ENCODE data around the gene LEF1.
A peak's percentile ranks its signal among the peaks of the same experiment; 100 is the strongest.
"Not testable (repeated sequence)": the region's sequence is repeated elsewhere in the genome, so short reads cannot be mapped to it uniquely, and the experiment has no call there.

Gene LEF1

DNA sequence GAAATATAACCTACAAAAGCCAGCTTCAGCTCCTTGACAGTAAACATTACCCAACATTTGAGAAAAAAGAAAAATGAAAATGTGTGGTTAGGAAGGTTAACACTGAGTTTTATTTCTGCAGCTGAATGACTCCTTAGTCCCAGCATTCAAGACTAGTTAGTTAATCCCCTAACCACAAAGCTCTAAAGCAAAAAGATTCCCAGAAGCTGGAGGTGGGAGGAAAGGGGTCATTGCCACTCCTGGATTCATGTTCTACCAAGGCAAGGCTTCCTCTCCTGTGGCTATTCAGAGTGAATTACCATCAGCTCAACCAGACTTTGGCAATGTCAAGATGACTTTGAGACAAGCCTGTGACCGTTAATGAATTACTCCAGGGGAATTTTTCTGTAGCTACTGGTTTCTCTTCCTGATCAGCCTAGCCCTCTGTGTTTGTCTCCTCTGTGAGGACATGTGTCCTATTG lies 115.5 kb downstream of the LEF1 start:
- H3K27ac ChIP-seq (ENCODE audit: low read depth, low read length), result no peak overlapping the region
- no peak overlapping the region for H3K4me3 ChIP-seq (ENCODE audit: low read depth in 1 of 2, low read length in 2 of 2)
- H3K9ac ChIP-seq (ENCODE audit: low read depth in 1 of 2, low read length in 2 of 2), result no peak overlapping the region
- no peaks in the 10 kb centered on the region for H3K27me3 ChIP-seq (ENCODE audit: control insufficient read depth in 1 of 2, insufficient read depth in 2 of 2, low read length in 2 of 2)
- H3K9me3 ChIP-seq (ENCODE audit: control insufficient read depth in 1 of 2, low read length in 2 of 2), result no peaks in the 10 kb centered on the region
- H3K36me3 ChIP-seq (ENCODE audit: control insufficient read depth in 1 of 2, insufficient read depth in 2 of 2, low read length in 2 of 2), result no peaks in the 10 kb centered on the region
- peaks cover 23 to 24% of the 10 kb centered on the region in 2 donors for H3K4me1 ChIP-seq (ENCODE audit: control insufficient read depth in 1 of 2, insufficient read depth in 2 of 2, low read length in 2 of 2)

DNA sequence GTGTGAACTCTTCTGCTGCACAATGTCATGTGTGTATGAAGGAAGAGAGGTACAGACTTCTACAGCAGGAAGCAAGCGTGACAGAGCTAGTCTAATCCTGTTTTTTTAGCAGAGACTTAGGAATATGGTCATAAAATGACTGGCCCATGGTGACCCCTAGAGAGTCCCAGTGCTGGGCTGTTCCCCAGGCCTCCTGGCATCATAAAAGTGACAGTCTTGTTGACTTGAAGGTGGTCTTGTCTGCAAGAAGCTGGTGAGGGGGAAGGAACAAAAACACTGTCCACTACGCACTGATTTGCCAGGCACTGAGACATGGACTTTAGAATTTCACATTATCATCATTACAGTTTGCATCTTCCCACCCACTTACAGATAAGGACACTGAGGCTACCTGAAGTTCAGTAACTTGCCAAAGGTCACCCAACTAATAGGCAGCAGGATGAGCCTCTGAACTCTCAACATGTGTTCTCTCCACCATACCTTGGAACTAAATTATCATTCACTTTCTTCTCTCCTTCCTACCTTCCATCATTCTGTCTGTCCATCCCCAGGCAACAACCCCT lies 116.1 kb downstream of the LEF1 start:
- no peaks in the 10 kb centered on the region for H3K36me3 ChIP-seq (ENCODE audit: control insufficient read depth in 1 of 2, insufficient read depth in 2 of 2, low read length in 2 of 2)
- no peaks in the 10 kb centered on the region for H3K27me3 ChIP-seq (ENCODE audit: control insufficient read depth in 1 of 2, insufficient read depth in 2 of 2, low read length in 2 of 2)
- H3K4me1 ChIP-seq (ENCODE audit: control insufficient read depth in 1 of 2, insufficient read depth in 2 of 2, low read length in 2 of 2), result peaks cover 23 to 24% of the 10 kb centered on the region in 2 donors
- no peak overlapping the region for H3K9ac ChIP-seq (ENCODE audit: low read depth in 1 of 2, low read length in 2 of 2)
- no peaks in the 10 kb centered on the region for H3K9me3 ChIP-seq (ENCODE audit: control insufficient read depth in 1 of 2, low read length in 2 of 2)
- no peak overlapping the region for H3K27ac ChIP-seq (ENCODE audit: low read depth, low read length)
- H3K4me3 ChIP-seq (ENCODE audit: low read depth in 1 of 2, low read length in 2 of 2), result no peak overlapping the region

DNA sequence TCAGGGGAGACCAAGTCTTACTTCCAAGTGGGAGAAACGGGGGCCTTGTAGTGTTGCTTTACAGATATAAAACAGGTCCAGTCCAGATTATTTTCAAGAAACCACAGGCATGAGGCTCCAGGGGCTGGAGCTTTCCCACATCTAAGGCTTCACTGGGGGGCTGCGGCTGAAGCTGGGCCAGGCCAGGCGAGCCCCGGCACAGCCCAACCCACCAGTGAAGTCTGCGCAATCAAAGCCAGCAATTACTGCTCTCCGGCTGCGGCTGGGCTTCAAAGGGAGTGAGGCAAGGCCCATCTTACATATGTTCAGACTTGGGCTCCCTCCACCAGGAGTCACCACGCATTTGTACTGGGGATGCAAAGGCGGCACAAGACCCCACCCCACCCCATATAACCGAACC lies 117.4 kb downstream of the LEF1 start:
- H3K36me3 ChIP-seq (ENCODE audit: control insufficient read depth in 1 of 2, insufficient read depth in 2 of 2, low read length in 2 of 2), result no peaks in the 10 kb centered on the region
- no peak overlapping the region for H3K9ac ChIP-seq (ENCODE audit: low read depth in 1 of 2, low read length in 2 of 2)
- no peak overlapping the region for H3K27ac ChIP-seq (ENCODE audit: low read depth, low read length)
- H3K4me1 ChIP-seq (ENCODE audit: control insufficient read depth in 1 of 2, insufficient read depth in 2 of 2, low read length in 2 of 2), result peaks cover 23 to 24% of the 10 kb centered on the region in 2 donors
- H3K4me3 ChIP-seq (ENCODE audit: low read depth in 1 of 2, low read length in 2 of 2), result no peak overlapping the region
- H3K9me3 ChIP-seq (ENCODE audit: control insufficient read depth in 1 of 2, low read length in 2 of 2), result no peaks in the 10 kb centered on the region
- no peaks in the 10 kb centered on the region for H3K27me3 ChIP-seq (ENCODE audit: control insufficient read depth in 1 of 2, insufficient read depth in 2 of 2, low read length in 2 of 2)

DNA sequence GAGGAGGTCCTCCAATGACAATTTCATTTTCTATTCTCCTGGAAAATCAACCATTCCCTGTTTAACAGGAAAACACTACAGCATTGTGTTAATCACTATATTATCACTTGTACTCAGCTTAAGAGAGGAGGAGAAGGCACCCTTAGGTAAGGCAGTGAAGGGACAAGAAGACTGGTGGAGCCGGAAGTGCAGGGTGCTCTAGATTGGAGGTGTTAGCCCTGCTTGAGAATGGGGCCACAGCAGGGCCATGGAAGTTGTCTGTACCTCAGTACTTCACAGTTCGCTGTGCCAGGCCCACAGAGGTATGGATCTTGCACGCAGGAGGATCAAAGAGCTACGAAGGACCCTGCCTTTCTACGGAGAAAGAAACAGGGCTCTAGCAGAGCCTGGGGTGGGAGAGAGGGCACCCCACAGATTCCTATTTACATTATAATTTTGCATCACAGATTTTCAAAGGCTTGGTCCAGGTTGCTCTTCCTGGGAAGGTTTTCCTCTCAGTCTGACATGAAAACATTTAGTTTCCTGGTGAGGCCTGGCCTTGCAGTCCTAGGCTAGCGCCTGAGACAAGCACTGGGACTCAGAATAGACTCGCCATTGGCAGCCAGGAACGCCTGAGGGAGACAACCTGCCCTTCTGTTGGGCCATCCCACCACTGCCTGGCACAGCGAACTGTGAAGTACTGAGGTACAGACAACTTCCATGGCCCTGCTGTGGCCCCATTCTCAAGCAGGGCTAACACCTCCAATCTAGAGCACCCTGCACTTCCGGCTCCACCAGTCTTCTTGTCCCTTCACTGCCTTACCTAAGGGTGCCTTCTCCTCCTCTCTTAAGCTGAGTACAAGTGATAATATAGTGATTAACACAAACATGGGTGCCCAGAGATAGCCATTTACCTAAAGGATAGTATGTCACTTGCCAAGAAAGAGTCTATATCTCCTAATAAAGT lies 118.3 kb downstream of the LEF1 start:
- H3K36me3 ChIP-seq (ENCODE audit: control insufficient read depth in 1 of 2, insufficient read depth in 2 of 2, low read length in 2 of 2); H3K27me3 ChIP-seq (ENCODE audit: control insufficient read depth in 1 of 2, insufficient read depth in 2 of 2, low read length in 2 of 2); H3K9me3 ChIP-seq (ENCODE audit: control insufficient read depth in 1 of 2, low read length in 2 of 2); H3K9ac ChIP-seq (ENCODE audit: low read depth in 1 of 2, low read length in 2 of 2); H3K4me3 ChIP-seq (ENCODE audit: low read depth in 1 of 2, low read length in 2 of 2); H3K27ac ChIP-seq (ENCODE audit: low read depth, low read length): not testable (repeated sequence)
- H3K4me1 ChIP-seq (ENCODE audit: control insufficient read depth in 1 of 2, insufficient read depth in 2 of 2, low read length in 2 of 2), result peaks cover 24 to 27% of the 10 kb centered on the region in 2 donors

DNA sequence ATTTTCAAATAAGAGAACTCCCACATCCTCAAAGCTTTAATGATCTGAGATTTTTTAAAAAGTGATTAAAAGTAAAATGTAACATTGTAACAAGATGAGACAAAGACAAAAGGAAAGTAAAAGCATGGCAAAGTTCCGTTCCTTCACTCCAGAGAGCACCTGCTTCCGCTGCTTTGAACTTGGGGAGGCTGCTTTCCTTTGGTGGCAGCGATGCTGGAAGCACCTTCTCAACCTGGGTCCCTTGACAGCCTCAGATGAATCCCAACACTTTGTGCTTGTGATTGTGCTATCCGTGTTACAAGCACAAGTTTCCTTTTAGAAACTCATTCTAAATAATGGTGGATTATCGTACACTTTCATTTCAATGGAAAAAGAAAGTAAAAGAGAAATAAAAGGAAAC lies 119.3 kb downstream of the LEF1 start:
- no peaks in the 10 kb centered on the region for H3K27me3 ChIP-seq (ENCODE audit: control insufficient read depth in 1 of 2, insufficient read depth in 2 of 2, low read length in 2 of 2)

DNA sequence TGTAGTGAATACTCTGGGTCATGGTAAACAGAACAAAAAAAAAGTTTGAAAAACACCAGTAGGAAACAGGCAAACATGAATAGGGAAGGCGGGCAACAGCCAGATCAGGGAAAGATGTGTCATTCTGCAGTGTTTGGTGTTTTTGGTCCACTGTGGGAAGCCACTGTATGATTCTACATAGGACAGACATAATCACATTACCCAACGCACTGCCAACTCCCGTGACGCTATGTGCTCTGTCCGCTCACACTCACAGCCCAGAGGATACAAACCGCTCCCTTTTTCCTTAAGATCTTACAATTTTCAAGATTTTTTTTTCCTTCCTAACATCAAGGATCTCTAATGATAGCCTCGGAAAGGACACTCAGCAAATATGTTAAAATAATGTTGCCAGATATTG lies 119.7 kb downstream of the LEF1 start:
- Histone ChIP-seq H3K9me3 (ENCODE audit: control insufficient read depth in 1 of 2, low read length in 2 of 2) (no peaks in the 10 kb centered on the region), H3K9ac (ENCODE audit: low read depth in 1 of 2, low read length in 2 of 2) (no peak overlapping the region), H3K36me3 (ENCODE audit: control insufficient read depth in 1 of 2, insufficient read depth in 2 of 2, low read length in 2 of 2) (no peaks in the 10 kb centered on the region), H3K4me3 (ENCODE audit: low read depth in 1 of 2, low read length in 2 of 2) (peak overlapping the region; percentile 57 to 61), H3K4me1 (ENCODE audit: control insufficient read depth in 1 of 2, insufficient read depth in 2 of 2, low read length in 2 of 2) (peaks cover 20 to 29% of the 10 kb centered on the region in 2 donors), H3K27ac (ENCODE audit: low read depth, low read length) (no peak overlapping the region), H3K27me3 (ENCODE audit: control insufficient read depth in 1 of 2, insufficient read depth in 2 of 2, low read length in 2 of 2) (no peaks in the 10 kb centered on the region)

More for the DNA sequence above, 119.3 kb downstream of the LEF1 start:
- H3K4me1 ChIP-seq (ENCODE audit: control insufficient read depth in 1 of 2, insufficient read depth in 2 of 2, low read length in 2 of 2), result peaks cover 24 to 29% of the 10 kb centered on the region in 2 donors
- H3K27ac ChIP-seq (ENCODE audit: low read depth, low read length), result no peak overlapping the region
- H3K9ac ChIP-seq (ENCODE audit: low read depth in 1 of 2, low read length in 2 of 2), result peak overlapping the region in 1 of 2 donors; percentile 21
- H3K4me3 ChIP-seq (ENCODE audit: low read depth in 1 of 2, low read length in 2 of 2), result peak overlapping the region; percentile 57 to 61
- H3K36me3 ChIP-seq (ENCODE audit: control insufficient read depth in 1 of 2, insufficient read depth in 2 of 2, low read length in 2 of 2), result no peaks in the 10 kb centered on the region
- no peaks in the 10 kb centered on the region for H3K9me3 ChIP-seq (ENCODE audit: control insufficient read depth in 1 of 2, low read length in 2 of 2)

DNA sequence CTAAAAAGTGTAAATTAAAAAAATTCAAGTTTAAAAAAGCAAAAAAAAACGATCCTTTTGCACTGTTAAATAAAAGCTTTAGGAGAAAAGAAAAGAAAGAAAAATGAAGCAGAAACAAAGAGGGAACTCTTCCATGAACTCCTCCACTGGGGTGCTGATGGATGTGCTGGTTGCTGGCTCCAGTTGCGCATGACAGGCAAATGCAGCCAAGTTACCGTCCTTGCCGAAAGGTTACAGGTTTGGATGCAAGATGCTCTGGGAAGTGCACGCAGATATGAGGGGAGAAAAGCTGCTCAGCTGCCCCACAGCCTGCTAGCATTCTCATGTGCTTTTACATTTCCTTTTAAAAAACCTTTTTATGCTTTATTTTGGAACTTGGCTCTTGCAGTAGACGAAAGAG lies 120.6 kb downstream of the LEF1 start:
- peaks cover 12 to 23% of the 10 kb centered on the region in 2 donors for H3K4me1 ChIP-seq (ENCODE audit: control insufficient read depth in 1 of 2, insufficient read depth in 2 of 2, low read length in 2 of 2)
- H3K9me3 ChIP-seq (ENCODE audit: control insufficient read depth in 1 of 2, low read length in 2 of 2), result no peaks in the 10 kb centered on the region
- no peaks in the 10 kb centered on the region for H3K27me3 ChIP-seq (ENCODE audit: control insufficient read depth in 1 of 2, insufficient read depth in 2 of 2, low read length in 2 of 2)
- H3K27ac ChIP-seq (ENCODE audit: low read depth, low read length), result no peak overlapping the region
- no peak overlapping the region for H3K4me3 ChIP-seq (ENCODE audit: low read depth in 1 of 2, low read length in 2 of 2)
- no peak overlapping the region for H3K9ac ChIP-seq (ENCODE audit: low read depth in 1 of 2, low read length in 2 of 2)
- H3K36me3 ChIP-seq (ENCODE audit: control insufficient read depth in 1 of 2, insufficient read depth in 2 of 2, low read length in 2 of 2), result no peaks in the 10 kb centered on the region

DNA sequence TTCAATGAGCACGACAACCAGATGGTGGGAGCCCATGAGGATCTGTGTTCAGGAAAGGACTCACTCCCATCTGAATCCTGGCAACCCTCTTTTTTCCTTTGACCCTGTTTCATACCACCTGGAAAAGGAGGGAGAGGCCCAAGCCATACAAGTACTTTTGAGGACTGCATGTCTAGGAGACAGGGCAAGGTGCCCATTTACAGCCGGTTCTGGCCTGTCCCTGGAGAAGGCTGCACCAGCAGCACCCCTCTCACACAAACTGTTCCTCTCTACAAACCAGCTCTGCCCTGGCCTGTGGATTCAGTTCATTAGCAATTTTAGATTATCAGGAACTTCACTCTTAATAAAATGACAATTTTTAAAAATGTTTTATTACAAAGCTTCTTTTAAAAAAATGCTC lies 121.5 kb downstream of the LEF1 start:
- peaks cover 4 to 13% of the 10 kb centered on the region in 2 donors for H3K4me1 ChIP-seq (ENCODE audit: control insufficient read depth in 1 of 2, insufficient read depth in 2 of 2, low read length in 2 of 2)
- no peaks in the 10 kb centered on the region for H3K36me3 ChIP-seq (ENCODE audit: control insufficient read depth in 1 of 2, insufficient read depth in 2 of 2, low read length in 2 of 2)
- H3K9me3 ChIP-seq (ENCODE audit: control insufficient read depth in 1 of 2, low read length in 2 of 2), result no peaks in the 10 kb centered on the region
- no peak overlapping the region for H3K4me3 ChIP-seq (ENCODE audit: low read depth in 1 of 2, low read length in 2 of 2)
- no peak overlapping the region for H3K9ac ChIP-seq (ENCODE audit: low read depth in 1 of 2, low read length in 2 of 2)
- no peaks in the 10 kb centered on the region for H3K27me3 ChIP-seq (ENCODE audit: control insufficient read depth in 1 of 2, insufficient read depth in 2 of 2, low read length in 2 of 2)
- H3K27ac ChIP-seq (ENCODE audit: low read depth, low read length), result no peak overlapping the region

DNA sequence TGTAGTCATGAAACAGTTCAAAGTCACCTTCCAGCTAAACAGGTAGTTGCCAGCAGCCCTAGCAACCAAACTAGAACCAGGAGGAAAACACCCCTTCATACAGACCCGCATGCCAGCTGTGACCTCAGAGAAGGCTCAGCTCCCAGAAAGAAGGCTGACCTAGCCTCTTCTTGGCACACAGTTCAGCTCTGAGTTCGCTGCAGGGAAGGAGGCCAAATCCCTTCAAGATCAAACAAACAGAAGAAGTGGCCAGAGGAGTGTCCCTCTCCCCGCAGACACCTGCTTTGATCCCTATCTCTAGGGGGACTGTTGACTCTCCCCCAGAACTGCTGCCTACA lies 123.1 kb downstream of the LEF1 start:
- Histone ChIP-seq H3K4me1 (ENCODE audit: control insufficient read depth in 1 of 2, insufficient read depth in 2 of 2, low read length in 2 of 2) (peaks cover 4 to 11% of the 10 kb centered on the region in 2 donors), H3K36me3 (ENCODE audit: control insufficient read depth in 1 of 2, insufficient read depth in 2 of 2, low read length in 2 of 2) (no peaks in the 10 kb centered on the region), H3K27ac (ENCODE audit: low read depth, low read length) (no peak overlapping the region), H3K27me3 (ENCODE audit: control insufficient read depth in 1 of 2, insufficient read depth in 2 of 2, low read length in 2 of 2) (no peaks in the 10 kb centered on the region), H3K4me3 (ENCODE audit: low read depth in 1 of 2, low read length in 2 of 2) (no peak overlapping the region), H3K9me3 (ENCODE audit: control insufficient read depth in 1 of 2, low read length in 2 of 2) (no peaks in the 10 kb centered on the region), H3K9ac (ENCODE audit: low read depth in 1 of 2, low read length in 2 of 2) (no peak overlapping the region)

DNA sequence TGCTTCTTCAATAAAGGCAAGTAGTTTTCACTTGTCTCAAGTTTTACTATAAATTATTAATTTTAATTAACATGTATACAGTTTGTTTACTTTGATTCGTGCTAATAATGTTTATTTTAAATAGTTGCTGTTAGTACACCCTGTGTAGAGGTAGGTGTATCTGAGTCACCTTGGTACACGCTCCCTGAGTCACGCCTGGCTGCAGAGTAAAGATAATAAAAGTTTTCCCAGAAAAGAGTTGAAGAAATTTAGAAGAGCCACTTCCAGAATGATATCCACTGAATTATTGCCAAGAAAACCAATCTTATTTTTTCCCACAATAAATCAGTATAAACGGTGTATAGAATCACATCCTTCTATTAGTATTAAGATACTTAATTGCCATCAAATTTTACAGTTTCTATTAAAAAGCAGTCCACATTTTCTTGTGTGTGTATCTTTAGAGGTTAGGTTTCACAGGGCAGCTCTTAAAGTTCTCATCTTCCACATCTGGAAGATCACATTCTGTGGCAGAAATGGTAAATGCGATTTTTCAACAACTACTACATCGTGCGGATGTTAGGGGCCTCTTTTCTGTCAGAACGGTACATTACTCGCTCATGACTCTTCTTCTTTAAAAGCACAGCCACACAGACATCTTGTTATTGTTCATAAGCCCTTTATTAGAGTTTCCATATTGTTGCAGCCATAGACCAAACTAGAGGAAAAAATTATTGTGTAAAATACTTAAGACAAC lies 123.6 kb downstream of the LEF1 start:
- no peaks in the 10 kb centered on the region for H3K27me3 ChIP-seq (ENCODE audit: control insufficient read depth in 1 of 2, insufficient read depth in 2 of 2, low read length in 2 of 2)
- H3K4me3 ChIP-seq (ENCODE audit: low read depth in 1 of 2, low read length in 2 of 2), result no peak overlapping the region
- H3K9me3 ChIP-seq (ENCODE audit: control insufficient read depth in 1 of 2, low read length in 2 of 2), result no peaks in the 10 kb centered on the region
- no peak overlapping the region for H3K27ac ChIP-seq (ENCODE audit: low read depth, low read length)
- H3K36me3 ChIP-seq (ENCODE audit: control insufficient read depth in 1 of 2, insufficient read depth in 2 of 2, low read length in 2 of 2), result no peaks in the 10 kb centered on the region
- H3K9ac ChIP-seq (ENCODE audit: low read depth in 1 of 2, low read length in 2 of 2), result no peak overlapping the region
- peaks cover 4 to 11% of the 10 kb centered on the region in 2 donors for H3K4me1 ChIP-seq (ENCODE audit: control insufficient read depth in 1 of 2, insufficient read depth in 2 of 2, low read length in 2 of 2)

Measured in duodenal mucosa (tissue), 2 donors.